Osteocyte (in vitro differentiated cells): ENCODE results near the gene CAPZA2. TPM values are rescaled to one million over a fixed set of nuclear protein-coding genes. Genes with fewer than 3 reads are reported as not detected.

Source experiments
- DNase-seq: peaks from one replicate; pipeline ENCODE4 v3.0.0; 2021; ENCODE audit warnings: mixed read lengths; ENCODE audit not compliant: unreplicated experiment; ENCODE audit errors: extremely low spot score
- H3K27ac Mint-ChIP-seq: one replicate; pipeline ENCODE4 v1.8.0; 2021; ENCODE audit warnings: mild to moderate bottlenecking, mixed read lengths; ENCODE audit not compliant: unreplicated experiment
- H3K27me3 Mint-ChIP-seq: one replicate; pipeline ENCODE4 v1.8.0; 2021; ENCODE audit warnings: mixed read lengths; ENCODE audit not compliant: unreplicated experiment
- H3K36me3 Mint-ChIP-seq: one replicate; pipeline ENCODE4 v1.8.0; 2021; ENCODE audit warnings: mixed read lengths; ENCODE audit not compliant: unreplicated experiment
- H3K4me1 Mint-ChIP-seq: one replicate; pipeline ENCODE4 v1.8.0; 2021; ENCODE audit warnings: mixed read lengths; ENCODE audit not compliant: unreplicated experiment
- H3K4me3 Mint-ChIP-seq: one replicate; pipeline ENCODE4 v1.8.0; 2021; ENCODE audit warnings: mild to moderate bottlenecking, moderate library complexity, mixed read lengths; ENCODE audit not compliant: unreplicated experiment
- H3K9me3 Mint-ChIP-seq: one replicate; pipeline ENCODE4 v1.8.0; 2021; ENCODE audit warnings: mixed read lengths; ENCODE audit not compliant: unreplicated experiment
- total RNA-seq: library from RNA; stranded (reverse); gene quantifications from 2 replicates; pipeline ENCODE4 v1.2.1, GENCODE V29; 2021
- TF ChIP-seq, protein P1 (sequence below): fragments of 200-600 bp; sonication (generic); IDR thresholded peaks from 2 replicates; pipeline ENCODE4 v1.5.0; 2021; ENCODE audit warnings: antibody characterized with exemption, mild to moderate bottlenecking, moderate library complexity

CAPZA2 gene
- total RNA-seq, 1 donor from 2014 or later, result 194 TPM

DNA sequence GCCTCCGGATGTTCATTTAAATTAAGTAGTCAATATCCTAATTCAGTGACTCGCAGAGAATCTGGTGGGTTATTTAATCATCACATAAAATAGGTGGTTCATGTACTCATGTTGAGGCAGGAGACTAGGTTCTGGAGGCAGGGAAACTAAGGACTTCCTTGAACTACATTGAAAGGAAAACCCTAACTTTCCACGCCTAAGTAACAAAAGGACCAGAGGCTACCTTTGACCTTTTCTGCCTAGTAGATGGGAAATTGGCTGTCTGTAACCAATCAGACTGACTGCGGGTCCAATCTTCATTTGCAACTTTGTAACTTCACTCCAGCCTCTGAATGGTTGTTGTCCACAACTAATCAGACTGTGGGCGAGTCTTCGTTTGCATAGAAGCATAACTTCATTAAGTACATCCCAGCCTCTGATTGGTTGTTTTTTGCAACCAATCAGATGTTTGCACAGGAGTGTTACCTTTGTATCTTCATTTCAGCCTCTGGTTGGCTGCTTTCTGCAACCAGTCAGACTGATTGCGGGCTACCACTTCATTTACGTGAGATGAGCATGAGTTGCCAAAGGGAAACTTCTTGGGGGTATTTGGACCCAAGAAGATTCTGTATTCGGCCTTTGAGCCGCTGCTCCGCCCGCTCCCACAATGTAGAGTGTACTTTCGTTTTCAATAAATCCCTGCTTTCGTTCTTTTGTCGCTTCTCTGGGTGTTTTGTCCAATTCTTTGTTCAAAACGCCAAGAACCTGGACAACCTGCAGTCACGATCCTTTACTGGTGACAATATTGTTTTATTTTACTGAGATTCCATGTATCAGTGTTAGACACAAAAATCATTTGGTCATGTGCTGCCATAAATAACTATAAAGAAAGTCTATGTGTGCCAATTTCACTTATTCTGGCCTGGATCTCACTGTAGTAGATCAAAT is 89.2 kb downstream of the CAPZA2 start:
- Mint-ChIP-seq H3K27me3 (no peaks in the 10 kb centered on the region), H3K27ac (no peak overlapping the region), H3K4me3 (no peak overlapping the region), H3K9me3 (no peaks in the 10 kb centered on the region), H3K4me1 (peaks cover 36% of the 10 kb centered on the region), H3K36me3 (no peaks in the 10 kb centered on the region)
- TF ChIP-seq, protein P1, sequence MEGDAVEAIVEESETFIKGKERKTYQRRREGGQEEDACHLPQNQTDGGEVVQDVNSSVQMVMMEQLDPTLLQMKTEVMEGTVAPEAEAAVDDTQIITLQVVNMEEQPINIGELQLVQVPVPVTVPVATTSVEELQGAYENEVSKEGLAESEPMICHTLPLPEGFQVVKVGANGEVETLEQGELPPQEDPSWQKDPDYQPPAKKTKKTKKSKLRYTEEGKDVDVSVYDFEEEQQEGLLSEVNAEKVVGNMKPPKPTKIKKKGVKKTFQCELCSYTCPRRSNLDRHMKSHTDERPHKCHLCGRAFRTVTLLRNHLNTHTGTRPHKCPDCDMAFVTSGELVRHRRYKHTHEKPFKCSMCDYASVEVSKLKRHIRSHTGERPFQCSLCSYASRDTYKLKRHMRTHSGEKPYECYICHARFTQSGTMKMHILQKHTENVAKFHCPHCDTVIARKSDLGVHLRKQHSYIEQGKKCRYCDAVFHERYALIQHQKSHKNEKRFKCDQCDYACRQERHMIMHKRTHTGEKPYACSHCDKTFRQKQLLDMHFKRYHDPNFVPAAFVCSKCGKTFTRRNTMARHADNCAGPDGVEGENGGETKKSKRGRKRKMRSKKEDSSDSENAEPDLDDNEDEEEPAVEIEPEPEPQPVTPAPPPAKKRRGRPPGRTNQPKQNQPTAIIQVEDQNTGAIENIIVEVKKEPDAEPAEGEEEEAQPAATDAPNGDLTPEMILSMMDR, result no peak
- DNase-seq, result no peak

DNA sequence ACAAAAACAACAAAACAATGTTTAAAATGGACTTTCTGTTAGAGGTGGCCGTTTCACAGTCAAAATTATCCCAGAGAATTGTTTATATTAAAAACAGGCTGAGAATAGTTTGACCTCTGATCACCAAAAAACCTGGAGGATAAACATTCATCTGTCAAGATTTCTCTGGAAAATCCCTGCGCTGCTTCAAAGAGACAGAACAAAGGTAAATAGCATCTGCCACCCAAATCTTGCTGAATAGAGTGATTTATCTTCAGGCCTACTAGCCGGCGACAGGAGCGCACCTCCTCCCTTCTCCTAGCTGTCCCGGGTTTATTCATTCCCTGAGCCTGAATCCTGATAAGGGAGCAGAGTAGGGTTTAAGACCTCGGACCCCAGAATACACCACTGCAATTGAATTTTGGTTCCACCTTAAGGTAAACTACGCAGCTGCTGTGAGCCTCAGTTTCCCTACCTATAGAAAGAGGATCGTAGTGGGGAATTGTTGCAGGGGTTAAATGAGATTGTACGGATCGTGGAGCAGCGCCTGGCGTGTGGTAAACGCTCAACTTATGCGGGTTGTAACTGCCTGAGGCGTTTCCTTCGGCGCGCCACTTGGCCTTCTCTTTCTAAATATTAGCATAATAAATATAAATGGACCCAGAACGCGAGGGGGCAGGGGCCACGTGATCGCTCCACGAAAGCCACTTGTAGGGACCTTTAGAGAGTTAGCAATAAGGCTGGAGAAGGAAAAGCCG is 90.4 kb downstream of the CAPZA2 start:
- DNase-seq, result peak; percentile 85
- Mint-ChIP-seq H3K27me3 (no peaks in the 10 kb centered on the region), H3K36me3 (peaks cover 2% of the 10 kb centered on the region), H3K27ac (peak overlapping the region; percentile 92), H3K4me1 (peaks cover 38% of the 10 kb centered on the region), H3K9me3 (no peaks in the 10 kb centered on the region), H3K4me3 (peak overlapping the region; percentile 78)
- TF ChIP-seq, protein P1, result no peak

DNA sequence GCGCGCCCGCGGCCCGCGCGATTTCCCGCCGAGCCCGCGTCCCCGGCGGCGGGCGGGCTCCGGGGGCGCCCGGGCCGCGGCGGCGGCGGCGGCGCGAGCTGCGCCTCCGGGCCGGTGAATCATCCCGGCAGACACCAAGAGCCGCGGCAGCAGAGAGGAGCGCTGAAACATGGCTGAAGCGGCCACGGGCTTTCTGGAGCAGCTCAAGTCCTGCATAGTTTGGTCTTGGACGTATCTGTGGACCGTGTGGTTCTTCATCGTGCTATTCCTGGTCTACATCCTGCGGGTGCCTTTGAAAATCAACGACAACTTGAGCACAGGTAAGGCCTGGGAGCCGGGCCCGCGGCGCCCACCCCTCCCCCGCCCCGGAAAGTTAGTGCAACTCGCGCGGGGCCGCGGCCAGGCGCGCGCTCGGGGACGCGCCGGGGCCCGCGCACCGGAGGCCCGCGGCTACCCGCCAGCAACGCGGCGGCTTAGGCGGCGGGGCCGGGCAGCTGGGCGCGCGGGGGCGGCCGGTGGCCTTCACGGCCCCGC is 91.1 kb downstream of the CAPZA2 start, which contains the start of gene ST7:
Gene ST7, plus strand, starts transcription at position 130 of the 534 bp plus-strand sequence. Its CDS starts 40 bp downstream, at position 170.
- DNase-seq, result peak; percentile 88
- TF ChIP-seq, protein P1, result no peak
- Mint-ChIP-seq H3K36me3 (peaks cover 2% of the 10 kb centered on the region), H3K27ac (peak within 1 kb of the TSS; percentile 96), H3K9me3 (no peaks in the 10 kb centered on the region), H3K4me3 (peak within 1 kb of the TSS; percentile 90), H3K27me3 (no peaks in the 10 kb centered on the region), H3K4me1 (peaks cover 38% of the 10 kb centered on the region)

DNA sequence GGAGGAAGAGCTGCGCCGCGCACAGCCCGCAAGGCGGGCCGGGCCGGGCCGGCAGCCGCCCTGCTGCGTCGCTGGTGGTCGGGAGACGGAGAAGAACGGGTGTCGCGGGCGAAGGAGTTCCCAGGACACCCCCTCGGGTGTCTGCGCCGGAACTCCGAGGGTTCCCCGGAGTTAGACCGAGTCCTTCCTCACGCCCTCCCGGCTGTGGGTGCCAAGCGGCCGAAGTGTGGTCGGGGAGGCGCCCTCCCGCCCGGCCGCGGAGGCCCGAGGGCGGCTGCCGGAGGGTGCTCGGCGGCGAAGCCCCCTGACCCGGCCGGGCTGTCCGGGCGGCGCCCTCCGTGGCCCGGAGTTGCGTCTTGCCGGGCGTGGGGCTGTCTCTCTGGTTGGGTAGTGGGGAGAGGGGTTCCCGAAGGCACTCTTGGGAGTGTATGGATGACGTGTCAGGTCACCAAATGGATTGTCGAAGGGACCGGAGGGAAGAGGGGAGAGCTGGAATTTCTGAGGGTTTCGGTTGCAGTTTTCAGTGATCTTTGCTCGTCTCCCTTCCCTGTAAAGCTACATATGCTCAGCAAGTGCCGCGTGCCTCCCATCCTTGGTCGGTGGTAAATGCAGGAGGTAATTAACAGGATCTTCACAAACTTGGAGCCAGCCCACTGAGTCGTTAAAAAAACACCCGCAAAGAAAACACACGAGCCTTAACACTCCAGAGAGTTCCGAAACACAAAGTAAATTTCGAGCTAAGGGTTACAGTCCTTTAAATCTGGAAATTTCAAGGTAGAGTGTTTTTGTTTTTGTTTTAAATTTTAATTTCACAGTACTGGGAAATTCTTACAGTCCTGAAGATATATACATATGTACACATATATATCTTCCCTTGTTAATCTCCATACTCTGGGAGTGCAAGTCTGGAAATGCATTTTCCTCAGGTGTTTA is 91.8 kb downstream of the CAPZA2 start:
- Mint-ChIP-seq H3K4me1 (peaks cover 38% of the 10 kb centered on the region), H3K27ac (peak overlapping the region; percentile 96), H3K9me3 (no peaks in the 10 kb centered on the region), H3K36me3 (peaks cover 2% of the 10 kb centered on the region), H3K27me3 (no peaks in the 10 kb centered on the region), H3K4me3 (peak overlapping the region; percentile 90)
- TF ChIP-seq, protein P1, result no peak
- DNase-seq, result peak; percentile 89
